ENCODE data around the gene USP12.
"Not testable (repeated sequence)": the region's sequence is repeated elsewhere in the genome, so short reads cannot be mapped to it uniquely, and the experiment has no call there.

USP12 gene

GRCh38 chr13:27151798-27152599 is 19.6 kb downstream of the USP12 start:
- DNase-seq (ENCODE audit: low read depth, low spot score), result no peak

GRCh38 chr13:27149702-27150101 is 21.9 kb downstream of the USP12 start:
- no peak for DNase-seq (ENCODE audit: low read depth, low spot score)

GRCh38 chr13:27148900-27149299 is 22.7 kb downstream of the USP12 start:
- no peak for DNase-seq (ENCODE audit: low read depth, low spot score)

DNA sequence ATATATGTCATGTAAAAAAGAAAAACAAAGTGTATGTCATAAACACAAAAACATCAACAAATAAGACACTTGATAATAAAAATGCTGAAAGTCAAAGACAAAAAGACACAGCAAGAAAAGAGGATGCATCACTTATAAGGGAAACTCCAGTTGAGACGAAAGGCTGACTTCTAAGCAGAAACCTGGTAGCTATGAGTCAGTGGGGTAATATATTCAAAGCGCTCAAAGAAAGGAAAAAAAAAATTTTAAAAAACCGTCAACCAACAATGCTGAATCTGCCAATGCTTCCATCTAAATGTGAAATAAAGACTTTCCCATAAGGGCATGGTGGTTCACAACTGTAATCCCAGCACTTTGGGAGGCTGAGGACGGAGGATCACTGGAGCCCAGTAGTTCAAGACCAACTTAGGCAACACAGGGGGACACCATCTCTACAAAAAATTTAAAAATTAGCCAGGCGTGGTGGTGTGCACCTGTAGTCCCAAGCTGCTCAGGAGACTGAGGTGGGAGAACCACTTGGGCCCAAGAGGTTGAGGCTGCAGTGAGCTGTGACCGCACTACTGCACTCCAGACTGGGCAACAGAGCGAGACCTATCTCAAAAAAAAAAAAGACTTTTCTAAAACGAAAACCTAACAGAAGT is 24.0 kb downstream of the USP12 start:
- DNase-seq (ENCODE audit: low read depth, low spot score), result no peak

DNA sequence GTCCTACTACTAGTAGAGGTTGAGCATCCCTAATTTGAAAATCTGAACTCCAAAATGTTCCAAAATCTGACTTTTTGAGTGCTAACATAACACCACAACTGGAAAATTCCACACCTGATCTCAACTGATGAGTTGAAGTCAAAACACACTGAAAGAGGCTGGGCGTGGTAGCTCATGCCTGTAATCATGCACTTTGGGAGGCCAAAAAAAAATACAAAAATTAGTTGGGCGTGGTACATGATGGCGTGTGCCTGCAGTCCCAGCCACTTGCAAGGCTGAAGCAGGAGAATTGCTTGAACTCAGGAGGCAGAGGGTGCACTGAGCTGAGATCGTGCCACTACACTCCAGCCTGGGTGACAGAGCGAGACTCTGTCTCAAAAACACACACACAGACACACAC is 29.9 kb downstream of the USP12 start:
- DNase-seq (ENCODE audit: low read depth, low spot score), result no peak

DNA sequence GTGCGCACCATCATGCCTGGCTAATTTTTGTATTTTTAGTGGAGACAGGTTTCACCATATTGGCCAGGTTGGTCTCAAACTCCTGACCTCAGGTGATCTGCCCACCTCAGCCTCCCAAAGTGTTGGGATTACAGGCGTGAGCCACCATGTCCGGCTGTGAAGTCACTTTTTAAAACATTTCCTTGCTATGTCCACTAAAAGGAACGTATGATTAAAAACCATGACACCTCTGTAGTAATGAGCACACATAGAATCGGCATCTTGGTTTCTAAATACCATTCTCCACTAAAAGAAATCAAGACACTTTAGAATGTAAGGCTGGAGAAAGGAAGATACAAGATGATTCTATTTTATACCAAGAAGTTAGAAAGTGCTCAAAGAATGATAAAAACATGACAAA is 30.5 kb downstream of the USP12 start:
- DNase-seq (ENCODE audit: low read depth, low spot score), result not testable (repeated sequence)

DNA sequence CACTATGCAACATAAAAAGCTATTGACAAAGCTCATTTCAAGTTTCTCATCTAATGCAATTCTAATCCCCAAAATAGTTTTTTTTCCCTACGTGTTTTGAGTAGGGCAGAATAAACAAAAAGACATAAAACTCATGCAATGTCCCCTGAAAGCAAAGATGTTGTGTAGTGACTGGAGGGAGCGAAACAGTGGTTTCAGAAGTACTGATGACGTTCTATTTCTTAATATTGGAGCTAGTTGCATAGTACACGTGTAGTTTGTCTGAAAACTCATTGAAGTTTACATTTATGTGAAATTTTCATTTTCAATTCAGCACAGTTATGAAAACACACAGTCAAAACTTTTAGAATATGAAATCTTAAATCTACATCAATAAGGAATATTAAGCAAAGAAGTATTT is 31.6 kb downstream of the USP12 start:
- no peak for DNase-seq (ENCODE audit: low read depth, low spot score)

DNA sequence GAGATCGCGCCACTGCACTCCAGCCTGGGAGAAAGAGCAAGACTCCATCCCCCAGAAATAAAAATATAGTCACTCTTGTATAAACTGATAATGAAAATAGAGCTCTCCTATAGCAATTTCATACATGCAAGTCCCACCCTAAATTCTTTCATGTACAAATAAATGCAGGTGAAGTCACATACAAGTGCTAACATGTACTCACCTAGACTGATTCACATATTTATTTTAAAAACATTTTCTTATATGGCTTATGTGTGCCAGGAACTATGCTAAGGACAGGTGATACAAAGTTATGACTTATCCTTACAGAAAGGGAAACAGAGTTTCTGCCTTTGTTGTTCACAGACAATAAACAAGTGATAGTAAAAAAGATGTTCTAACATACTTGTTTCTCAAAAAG is 32.0 kb downstream of the USP12 start:
- DNase-seq (ENCODE audit: low read depth, low spot score), result no peak

DNA sequence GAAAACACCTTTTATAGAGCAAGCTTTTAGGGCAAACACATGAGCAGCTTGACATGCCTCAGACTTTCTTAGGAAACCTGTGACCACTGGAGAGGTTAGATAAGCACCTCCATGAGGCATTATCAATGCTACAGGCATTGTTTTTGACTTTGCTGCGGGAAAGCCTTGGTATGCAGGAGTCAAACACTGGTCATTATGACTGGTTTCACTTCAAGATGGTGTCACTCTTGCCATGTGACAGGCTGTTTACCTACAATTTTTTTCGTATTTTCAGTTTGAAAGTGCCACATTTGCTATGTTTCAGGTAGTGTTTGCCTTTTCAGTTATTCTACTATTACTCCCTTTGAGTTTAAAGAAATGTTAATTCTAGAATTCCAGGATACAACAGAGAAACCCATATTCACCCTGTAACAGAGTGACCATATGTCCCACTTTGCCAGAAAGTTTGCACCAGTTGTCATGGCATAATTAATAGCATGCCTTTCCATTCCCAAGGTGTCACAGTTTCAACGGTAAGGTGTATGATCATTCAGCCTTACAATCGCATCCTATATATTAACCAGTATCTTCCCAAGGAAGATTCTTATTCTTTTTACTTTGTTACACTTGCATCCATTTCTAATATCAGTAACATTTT is 33.0 kb downstream of the USP12 start:
- DNase-seq (ENCODE audit: low read depth, low spot score), result no peak

- no peak for DNase-seq (ENCODE audit: low read depth, low spot score)
These were observed 33.9 kb downstream of the USP12 start for GRCh38 chr13:27137759-27138158.

GRCh38 chr13:27135023-27135422 is 36.6 kb downstream of the USP12 start:
- DNase-seq (ENCODE audit: low read depth, low spot score), result no peak

DNA sequence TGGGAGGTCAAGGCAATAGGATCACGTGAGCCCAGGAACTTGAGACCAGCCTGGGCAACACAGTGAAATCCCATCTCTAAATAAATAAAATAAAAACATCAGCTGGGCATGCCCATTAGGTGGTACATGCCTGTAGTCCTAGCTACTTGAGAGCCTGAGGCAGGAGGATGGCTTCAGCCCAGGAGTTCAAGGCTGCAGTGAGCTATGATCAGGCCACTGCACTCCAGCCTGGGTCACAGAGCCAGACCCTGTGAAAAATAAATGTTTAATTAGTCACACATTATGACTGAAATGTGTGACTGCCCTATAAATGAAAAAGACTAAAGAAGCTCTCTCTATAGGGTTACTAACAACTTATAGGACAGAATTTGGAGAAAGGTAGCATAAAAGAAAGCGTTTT is 37.7 kb downstream of the USP12 start:
- no peak for DNase-seq (ENCODE audit: low read depth, low spot score)

- no peak for DNase-seq (ENCODE audit: low read depth, low spot score)
These were observed 39.1 kb downstream of the USP12 start for GRCh38 chr13:27132538-27132937.

DNA sequence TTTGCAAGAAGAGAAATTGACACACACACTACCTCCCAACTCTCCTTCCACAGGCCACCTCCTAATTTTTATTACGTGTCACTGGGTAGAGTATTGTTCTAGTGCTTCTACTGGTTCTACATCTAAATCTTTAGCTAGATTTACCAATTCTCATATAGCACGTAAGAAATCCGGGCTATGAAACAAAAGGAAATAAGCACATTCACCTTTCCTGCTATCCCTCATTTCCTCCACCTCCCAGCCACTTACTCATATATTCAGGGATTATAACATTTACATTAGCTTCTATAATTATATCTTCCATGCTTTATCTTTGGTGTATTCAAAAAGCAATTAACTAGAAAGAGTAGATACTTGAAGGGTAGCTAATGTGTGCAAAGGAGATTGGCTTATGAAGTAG is 39.7 kb downstream of the USP12 start:
- no peak for DNase-seq (ENCODE audit: low read depth, low spot score)

DNA sequence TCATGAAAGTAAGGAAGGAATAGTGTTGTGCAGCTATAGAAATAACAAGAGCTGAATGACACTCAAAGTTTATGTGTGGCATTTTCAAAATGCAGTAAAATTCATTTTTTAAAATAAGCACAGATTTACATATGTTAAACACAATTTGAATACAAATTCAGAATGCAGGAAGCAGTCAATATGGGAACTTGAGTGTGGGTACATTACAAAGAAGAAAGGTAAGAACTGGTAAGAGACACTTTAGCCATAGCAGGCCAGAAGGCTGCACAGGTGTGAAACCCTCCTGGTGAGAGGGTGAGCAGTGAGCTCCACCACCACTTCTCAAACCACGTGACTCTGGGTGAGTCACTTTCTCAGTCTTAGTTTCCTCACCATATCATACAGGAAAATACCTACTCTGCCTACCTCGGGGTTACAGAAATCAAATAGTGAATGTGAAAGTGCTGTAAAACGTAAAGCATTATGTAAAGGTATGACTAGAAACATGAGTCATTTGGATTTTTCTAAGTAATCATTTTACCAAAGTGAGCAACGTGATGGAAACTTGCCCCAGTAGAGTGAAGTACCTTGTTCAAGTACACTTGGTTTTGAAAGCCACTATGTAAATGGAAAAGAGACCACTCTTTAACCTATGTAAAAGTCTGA is 40.5 kb downstream of the USP12 start:
- DNase-seq (ENCODE audit: low read depth, low spot score), result no peak

GRCh38 chr13:27130223-27130978 is 41.2 kb downstream of the USP12 start:
- no peak for DNase-seq (ENCODE audit: low read depth, low spot score)

- DNase-seq (ENCODE audit: low read depth, low spot score), result no peak
These were observed 42.6 kb downstream of the USP12 start for GRCh38 chr13:27128825-27129627.

- DNase-seq (ENCODE audit: low read depth, low spot score), result no peak
These were observed 44.8 kb downstream of the USP12 start for GRCh38 chr13:27126859-27127258.

DNA sequence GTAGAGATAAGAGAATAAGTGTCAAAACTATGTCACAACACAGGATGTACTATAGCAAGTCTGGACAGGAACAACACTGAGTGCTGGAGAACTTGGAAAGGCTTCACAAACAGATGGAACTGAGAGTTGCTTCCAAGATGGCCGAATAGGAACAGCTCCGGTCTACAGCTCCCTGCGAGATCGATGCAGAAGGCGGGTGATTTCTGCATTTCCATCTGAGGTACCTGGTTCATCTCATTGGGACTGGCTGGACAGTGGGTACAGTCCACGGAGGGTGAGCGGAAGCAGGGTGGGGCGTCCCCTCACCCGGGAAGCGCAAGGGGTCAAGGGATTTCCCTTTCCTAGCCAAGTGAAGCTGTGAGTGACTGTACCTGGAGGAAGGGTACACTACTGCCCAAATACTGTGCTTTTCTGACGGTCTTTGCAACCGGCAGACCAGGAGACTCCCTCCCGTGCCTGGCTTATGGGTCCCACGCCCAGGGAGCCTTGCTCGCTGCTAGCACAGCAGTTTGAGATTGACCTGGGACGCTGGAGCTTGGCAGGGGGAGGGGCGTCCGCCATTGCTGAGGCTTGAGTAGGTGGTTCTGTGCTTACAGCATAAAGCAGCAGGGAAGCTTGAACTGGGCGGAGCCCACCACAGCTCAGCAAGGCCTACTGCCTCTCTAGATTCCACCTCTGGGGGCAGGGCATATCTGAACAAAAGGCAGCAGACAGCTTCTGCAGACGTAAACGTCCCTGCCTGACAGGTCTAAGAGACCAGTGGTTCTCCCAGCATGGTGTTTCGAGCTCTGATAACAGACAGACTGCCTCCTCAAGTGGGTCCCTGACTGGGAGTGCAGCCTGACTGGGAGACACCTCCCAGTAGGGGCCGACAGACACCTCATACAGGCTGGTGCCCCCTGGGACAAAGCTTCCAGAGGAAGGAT is 46.0 kb downstream of the USP12 start:
- no peak for DNase-seq (ENCODE audit: low read depth, low spot score)

- no peak for DNase-seq (ENCODE audit: low read depth, low spot score)
These were observed 47.0 kb downstream of the USP12 start for GRCh38 chr13:27124571-27124970.

Data from brain pericyte (primary cell).